ENCODE measurements around the gene TEX54.
"Not testable (repeated sequence)": the region's sequence is repeated elsewhere in the genome, so short reads cannot be mapped to it uniquely, and the experiment has no call there.

The TEX54 gene

GRCh38 chr11:62861564-62862192 lies 29.0 kb upstream of the TEX54 start:
- H3K27me3 Mint-ChIP-seq; H3K9me3 Mint-ChIP-seq; H3K36me3 Mint-ChIP-seq; H3K4me3 Mint-ChIP-seq; H3K27ac Mint-ChIP-seq; DNase-seq (ENCODE audit: low spot score in 2 of 2); ATAC-seq (ENCODE audit: low read depth): not testable (repeated sequence)
- peaks cover 12% of the 10 kb centered on the region for H3K4me1 Mint-ChIP-seq

- no peaks in the 10 kb centered on the region for H3K9me3 Mint-ChIP-seq
- H3K4me1 Mint-ChIP-seq = peaks cover 15% of the 10 kb centered on the region
- H3K27ac Mint-ChIP-seq = no peak overlapping the region
- no peak for ATAC-seq (ENCODE audit: low read depth)
- no peaks in the 10 kb centered on the region for H3K36me3 Mint-ChIP-seq
- no peak overlapping the region for H3K4me3 Mint-ChIP-seq
- no peak for DNase-seq (ENCODE audit: low spot score in 2 of 2)
- H3K27me3 Mint-ChIP-seq = no peaks in the 10 kb centered on the region
Measured at GRCh38 chr11:62860835-62861563, 28.4 kb upstream of the TEX54 start.

GRCh38 chr11:62859281-62859703 lies 26.7 kb upstream of the TEX54 start:
- H3K4me3 Mint-ChIP-seq, H3K27ac Mint-ChIP-seq: not testable (repeated sequence)

GRCh38 chr11:62858201-62858600 lies 25.6 kb upstream of the TEX54 start:
- no peak for DNase-seq (ENCODE audit: low spot score in 2 of 2)
- no peak overlapping the region for H3K4me3 Mint-ChIP-seq
- no peaks in the 10 kb centered on the region for H3K9me3 Mint-ChIP-seq
- peaks cover 13% of the 10 kb centered on the region for H3K36me3 Mint-ChIP-seq
- peaks cover 33% of the 10 kb centered on the region for H3K4me1 Mint-ChIP-seq
- ATAC-seq (ENCODE audit: low read depth) = no peak
- H3K27me3 Mint-ChIP-seq = no peaks in the 10 kb centered on the region
- peak overlapping the region; percentile 25 for H3K27ac Mint-ChIP-seq

More at GRCh38 chr11:62859281-62859703, 26.7 kb upstream of the TEX54 start:
- not testable (repeated sequence) for H3K27me3 Mint-ChIP-seq; ATAC-seq (ENCODE audit: low read depth); H3K9me3 Mint-ChIP-seq; DNase-seq (ENCODE audit: low spot score in 2 of 2); H3K36me3 Mint-ChIP-seq
- H3K4me1 Mint-ChIP-seq = peaks cover 25% of the 10 kb centered on the region

- Mint-ChIP-seq H3K27me3 (no peaks in the 10 kb centered on the region), H3K4me3 (peak overlapping the region; percentile 4), H3K27ac (peak overlapping the region; percentile 97), H3K36me3 (peaks cover 17% of the 10 kb centered on the region), H3K9me3 (no peaks in the 10 kb centered on the region), H3K4me1 (peaks cover 36% of the 10 kb centered on the region)
- no peak for ATAC-seq (ENCODE audit: low read depth)
- no peak for DNase-seq (ENCODE audit: low spot score in 2 of 2)
Measured at GRCh38 chr11:62857541-62857982, 24.9 kb upstream of the TEX54 start.

- DNase-seq (ENCODE audit: low spot score in 2 of 2) = no peak
- H3K4me3 Mint-ChIP-seq = peak overlapping the region; percentile 99
- no peaks in the 10 kb centered on the region for H3K9me3 Mint-ChIP-seq
- peak overlapping the region; percentile 97 for H3K27ac Mint-ChIP-seq
- peaks cover 40% of the 10 kb centered on the region for H3K4me1 Mint-ChIP-seq
- no peak for ATAC-seq (ENCODE audit: low read depth)
- no peaks in the 10 kb centered on the region for H3K27me3 Mint-ChIP-seq
- H3K36me3 Mint-ChIP-seq = peaks cover 23% of the 10 kb centered on the region
Measured at GRCh38 chr11:62856333-62856895, 23.8 kb upstream of the TEX54 start.

GRCh38 chr11:62855571-62856332 lies 23.1 kb upstream of the TEX54 start:
- Mint-ChIP-seq H3K4me3 (peak overlapping the region; percentile 99), H3K27me3 (no peaks in the 10 kb centered on the region), H3K36me3 (peaks cover 23% of the 10 kb centered on the region), H3K4me1 (peaks cover 42% of the 10 kb centered on the region), H3K9me3 (no peaks in the 10 kb centered on the region), H3K27ac (peak overlapping the region; percentile 97)
- ATAC-seq (ENCODE audit: low read depth) (peak; percentile 92), DNase-seq (ENCODE audit: low spot score in 2 of 2) (peak; percentile 99)

- Mint-ChIP-seq H3K36me3 (peaks cover 23% of the 10 kb centered on the region), H3K4me1 (peaks cover 44% of the 10 kb centered on the region), H3K27ac (peak overlapping the region; percentile 97), H3K9me3 (no peaks in the 10 kb centered on the region), H3K4me3 (peak overlapping the region; percentile 99), H3K27me3 (no peaks in the 10 kb centered on the region)
- ATAC-seq (ENCODE audit: low read depth) (no peak), DNase-seq (ENCODE audit: low spot score in 2 of 2) (no peak)
Measured at GRCh38 chr11:62854825-62855570, 22.4 kb upstream of the TEX54 start.

GRCh38 chr11:62854013-62854824 lies 21.6 kb upstream of the TEX54 start:
- Mint-ChIP-seq H3K27me3 (no peaks in the 10 kb centered on the region), H3K4me1 (peaks cover 45% of the 10 kb centered on the region), H3K4me3 (peak overlapping the region; percentile 99), H3K36me3 (peaks cover 23% of the 10 kb centered on the region), H3K9me3 (no peaks in the 10 kb centered on the region), H3K27ac (peak overlapping the region; percentile 97)
- no peak for DNase-seq (ENCODE audit: low spot score in 2 of 2)
- ATAC-seq (ENCODE audit: low read depth) = no peak

- peaks cover 23% of the 10 kb centered on the region for H3K36me3 Mint-ChIP-seq
- H3K9me3 Mint-ChIP-seq = no peaks in the 10 kb centered on the region
- H3K27ac Mint-ChIP-seq = peak overlapping the region; percentile 97
- peaks cover 45% of the 10 kb centered on the region for H3K4me1 Mint-ChIP-seq
- peak overlapping the region; percentile 99 for H3K4me3 Mint-ChIP-seq
- no peak for ATAC-seq (ENCODE audit: low read depth)
- no peaks in the 10 kb centered on the region for H3K27me3 Mint-ChIP-seq
- no peak for DNase-seq (ENCODE audit: low spot score in 2 of 2)
Measured at GRCh38 chr11:62853279-62853965, 20.8 kb upstream of the TEX54 start.

- Mint-ChIP-seq H3K27me3 (no peaks in the 10 kb centered on the region), H3K4me1 (peaks cover 44% of the 10 kb centered on the region)
- DNase-seq (ENCODE audit: low spot score in 2 of 2) = no peak
Measured at GRCh38 chr11:62852523-62853188, 20.0 kb upstream of the TEX54 start.

More at GRCh38 chr11:62852523-62853188, 20.0 kb upstream of the TEX54 start:
- Mint-ChIP-seq H3K27ac (peak overlapping the region; percentile 97), H3K4me3 (peak overlapping the region; percentile 24), H3K36me3 (peaks cover 23% of the 10 kb centered on the region), H3K9me3 (no peaks in the 10 kb centered on the region)
- ATAC-seq (ENCODE audit: low read depth) = no peak
